ENCODE results near the gene TCF7L2. TPM values are rescaled to one million over a fixed set of nuclear protein-coding genes. Genes with fewer than 3 reads are reported as not detected.
"Not testable (repeated sequence)": the region's sequence is repeated elsewhere in the genome, so short reads cannot be mapped to it uniquely, and the experiment has no call there.

The TCF7L2 gene
- polyA plus RNA-seq, 10 donors: 42.8 to 61.7 (median 48.1) TPM

- no peak for DNase-seq
These were observed 143.4 kb downstream of the TCF7L2 start for GRCh38 chr10:113093188-113094113.

GRCh38 chr10:113094114-113094486 lies 144.1 kb downstream of the TCF7L2 start:
- no peak for DNase-seq

DNA sequence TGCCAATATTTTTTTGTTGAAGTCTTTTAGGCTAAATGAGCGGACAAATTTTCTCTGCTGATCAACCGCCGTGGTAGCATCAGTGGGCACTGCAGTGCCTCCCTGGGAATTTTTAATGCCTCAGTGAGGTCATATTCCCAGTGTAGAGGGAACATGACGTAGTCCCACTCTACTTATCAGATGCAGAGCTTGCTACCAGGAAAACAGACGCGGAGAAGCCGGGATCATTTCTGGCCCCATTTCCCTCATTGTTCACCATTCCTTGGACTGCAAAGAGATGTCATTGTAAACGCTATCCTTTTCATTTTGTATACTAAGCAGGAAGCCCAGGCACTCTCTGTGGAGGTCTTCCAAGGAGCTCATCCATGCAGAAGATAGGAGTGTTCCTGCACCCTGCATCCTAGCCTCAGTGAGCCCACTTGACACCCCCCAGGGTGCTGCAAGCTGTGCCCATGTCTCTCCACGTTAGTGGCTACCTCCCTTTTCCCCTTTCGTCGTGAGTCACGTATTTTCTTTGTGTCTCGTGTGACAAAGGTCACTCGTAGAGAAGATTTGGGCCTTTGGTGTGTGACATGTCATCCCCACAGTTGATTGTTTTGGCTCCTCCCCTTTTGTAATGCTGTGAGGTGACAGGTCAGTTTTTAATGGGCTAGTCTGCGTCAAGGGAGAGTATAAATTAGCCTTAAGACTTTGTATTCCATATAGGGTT lies 145.5 kb downstream of the TCF7L2 start:
- DNase-seq: no peak

GRCh38 chr10:113096128-113096996 lies 146.3 kb downstream of the TCF7L2 start:
- peak in 2 of 3 donors; percentile 71 to 83 for DNase-seq

DNA sequence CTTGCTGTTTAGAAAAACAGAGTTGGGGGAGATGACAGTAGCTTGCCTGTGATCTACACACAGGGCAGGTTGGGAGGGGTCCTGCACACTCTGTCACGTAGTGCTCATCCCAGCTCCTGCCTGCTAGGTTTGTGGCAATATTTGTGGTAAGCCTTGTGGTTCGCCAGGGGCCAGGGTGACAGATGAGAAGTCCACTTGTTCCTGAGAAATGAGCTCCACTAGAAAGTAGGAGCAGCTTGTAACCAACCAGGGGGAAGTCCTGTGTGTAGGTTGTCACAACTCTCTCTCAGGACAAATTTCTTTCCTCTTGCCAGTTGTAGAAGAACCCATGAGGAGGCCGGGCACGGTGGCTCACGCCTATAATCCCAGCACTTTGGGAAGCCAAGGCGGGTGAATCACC lies 147.0 kb downstream of the TCF7L2 start:
- DNase-seq: no peak

DNA sequence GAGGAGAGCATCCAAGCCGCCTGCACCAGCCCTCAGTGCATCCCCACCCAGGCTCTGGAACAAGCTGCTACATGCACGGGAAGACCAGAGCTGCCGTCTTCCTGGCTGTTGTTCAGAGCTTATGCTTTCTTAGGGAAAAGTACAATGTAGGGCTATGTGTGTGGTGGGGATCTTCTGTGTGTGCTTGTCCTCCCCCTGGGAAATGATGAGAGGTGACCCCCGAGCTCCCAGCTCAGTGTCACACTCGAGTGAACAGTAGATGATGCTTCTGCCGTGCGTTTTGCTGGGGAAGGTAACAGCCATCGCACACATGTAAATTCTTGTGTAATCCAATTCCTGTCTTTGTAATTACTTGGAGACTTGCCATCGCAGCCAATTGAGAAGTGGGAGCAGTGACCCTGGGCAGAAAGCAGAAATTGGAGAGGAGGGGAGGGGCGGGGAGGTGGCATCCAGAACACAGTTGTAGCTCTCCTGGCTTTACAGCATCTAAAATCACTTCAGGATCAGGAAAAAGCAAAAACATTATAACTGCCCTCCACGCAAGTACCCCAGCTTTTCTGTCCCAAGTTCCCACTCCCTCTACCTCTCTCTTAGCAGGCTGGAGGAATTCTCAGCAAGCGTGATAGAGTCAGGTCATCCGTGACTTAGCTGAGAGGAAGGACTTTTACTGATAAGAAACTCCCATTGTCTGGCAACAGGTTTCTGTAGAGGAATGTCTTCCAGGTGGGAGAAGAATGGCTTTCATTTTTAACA lies 149.6 kb downstream of the TCF7L2 start:
- DNase-seq: peak in 1 of 3 donors; percentile 60

GRCh38 chr10:113100281-113100680 lies 150.2 kb downstream of the TCF7L2 start:
- DNase-seq: no peak

DNA sequence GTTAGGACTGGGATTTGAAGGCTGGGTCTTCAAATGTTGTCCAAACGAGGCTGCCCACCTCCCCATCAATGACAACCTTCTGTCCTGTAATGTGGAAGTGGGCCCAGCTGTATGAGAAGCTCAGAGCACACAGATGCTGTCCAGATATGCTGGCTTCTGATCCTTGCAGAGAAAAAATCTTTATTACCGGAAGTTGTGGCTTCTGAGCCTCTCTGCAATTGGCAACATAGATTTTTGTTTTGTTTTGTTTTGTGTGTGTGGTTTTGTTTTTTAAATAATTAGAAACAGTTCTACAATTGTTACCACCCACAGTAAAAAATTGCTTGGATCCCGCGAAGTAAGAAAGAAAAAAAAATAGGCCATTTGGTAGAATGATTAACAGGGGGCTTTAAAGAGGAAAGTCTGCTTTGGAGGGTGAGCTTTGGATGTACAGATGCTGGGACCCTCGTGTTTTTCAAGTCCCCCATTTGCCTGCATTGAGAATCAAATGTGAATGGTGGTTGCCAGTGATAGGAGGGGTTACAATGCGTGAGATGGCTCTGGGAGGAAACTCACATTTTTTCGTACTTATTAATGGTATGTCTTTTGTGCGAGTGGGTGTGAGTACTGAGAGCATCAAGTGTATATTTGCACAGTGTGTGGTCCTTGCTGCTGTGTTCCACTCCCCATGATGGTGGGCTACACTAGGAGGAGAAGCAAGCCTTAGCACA lies 153.2 kb downstream of the TCF7L2 start:
- peak in 2 of 3 donors; percentile 44 to 71 for DNase-seq

DNA sequence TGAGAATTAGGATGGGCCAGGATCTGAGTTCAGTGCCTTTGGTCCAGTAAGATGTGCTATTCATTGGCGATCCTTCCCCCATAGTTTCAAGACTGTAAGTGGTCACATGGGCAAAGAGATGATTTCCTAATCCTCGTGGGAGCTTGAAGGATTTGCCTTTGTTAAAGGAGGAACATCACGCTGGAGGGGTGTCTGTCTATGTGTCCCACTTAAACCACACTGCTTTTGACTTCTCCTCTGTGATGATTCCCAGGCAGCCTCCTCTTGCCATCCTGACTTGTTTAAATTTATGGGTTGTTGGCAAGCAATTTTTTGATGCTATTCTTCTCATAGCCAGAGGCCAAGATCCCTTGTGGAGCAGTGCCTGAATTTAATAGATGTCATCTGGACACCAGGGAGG lies 154.0 kb downstream of the TCF7L2 start:
- DNase-seq: no peak

DNA sequence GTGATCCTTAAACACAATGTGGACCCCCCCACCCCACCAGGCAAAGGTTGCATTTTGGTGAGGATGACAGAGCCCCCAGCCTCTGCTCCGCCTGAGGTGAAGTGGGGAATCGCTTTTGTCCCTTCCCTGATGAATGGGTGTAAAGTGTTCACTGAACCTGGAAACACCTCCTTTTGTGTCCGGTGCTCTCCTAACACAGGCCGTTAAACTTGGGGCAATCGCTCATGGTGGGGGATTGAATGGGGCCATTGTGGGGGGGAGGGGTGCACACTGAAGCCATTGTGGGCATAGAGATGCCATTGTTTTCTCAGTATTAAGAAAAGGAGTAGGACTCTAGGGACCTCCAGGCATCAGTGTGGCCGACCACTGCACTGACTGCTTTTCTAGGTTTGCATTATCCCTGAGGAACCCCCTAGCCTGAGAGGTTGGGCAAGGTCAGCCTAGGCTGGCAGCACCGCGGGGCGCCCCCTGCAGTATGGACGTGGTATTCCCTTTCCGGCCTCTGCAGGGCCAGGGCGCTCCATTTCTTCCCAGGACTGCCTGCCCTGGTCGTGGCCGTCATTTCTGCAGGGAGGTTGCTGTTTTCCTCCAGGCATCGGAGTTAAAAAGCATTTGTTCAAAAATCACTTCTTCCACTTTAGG lies 158.3 kb downstream of the TCF7L2 start:
- no peak for DNase-seq

DNA sequence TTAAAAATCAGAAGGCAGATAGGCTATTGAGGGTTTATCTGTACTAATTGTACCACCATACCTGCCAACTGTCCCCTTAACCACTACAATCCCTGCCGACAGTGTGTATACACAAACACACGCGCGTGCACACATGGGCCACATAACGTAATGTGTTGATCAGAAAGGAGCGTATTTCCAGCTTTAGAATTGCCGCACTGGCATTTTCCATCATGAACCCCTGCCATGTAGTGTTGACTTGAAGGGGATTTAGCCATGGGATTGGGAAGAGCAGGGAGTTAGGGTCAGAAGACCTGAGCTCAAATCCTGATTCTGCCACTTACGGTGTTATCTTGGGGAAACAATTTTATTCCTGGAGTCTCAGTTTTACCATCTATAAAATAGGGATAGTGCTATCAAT lies 158.9 kb downstream of the TCF7L2 start:
- no peak for DNase-seq

- DNase-seq: not testable (repeated sequence)
These were observed 159.4 kb downstream of the TCF7L2 start for GRCh38 chr10:113109482-113109881.

- no peak for DNase-seq
These were observed 161.2 kb downstream of the TCF7L2 start for GRCh38 chr10:113111260-113111659.

DNA sequence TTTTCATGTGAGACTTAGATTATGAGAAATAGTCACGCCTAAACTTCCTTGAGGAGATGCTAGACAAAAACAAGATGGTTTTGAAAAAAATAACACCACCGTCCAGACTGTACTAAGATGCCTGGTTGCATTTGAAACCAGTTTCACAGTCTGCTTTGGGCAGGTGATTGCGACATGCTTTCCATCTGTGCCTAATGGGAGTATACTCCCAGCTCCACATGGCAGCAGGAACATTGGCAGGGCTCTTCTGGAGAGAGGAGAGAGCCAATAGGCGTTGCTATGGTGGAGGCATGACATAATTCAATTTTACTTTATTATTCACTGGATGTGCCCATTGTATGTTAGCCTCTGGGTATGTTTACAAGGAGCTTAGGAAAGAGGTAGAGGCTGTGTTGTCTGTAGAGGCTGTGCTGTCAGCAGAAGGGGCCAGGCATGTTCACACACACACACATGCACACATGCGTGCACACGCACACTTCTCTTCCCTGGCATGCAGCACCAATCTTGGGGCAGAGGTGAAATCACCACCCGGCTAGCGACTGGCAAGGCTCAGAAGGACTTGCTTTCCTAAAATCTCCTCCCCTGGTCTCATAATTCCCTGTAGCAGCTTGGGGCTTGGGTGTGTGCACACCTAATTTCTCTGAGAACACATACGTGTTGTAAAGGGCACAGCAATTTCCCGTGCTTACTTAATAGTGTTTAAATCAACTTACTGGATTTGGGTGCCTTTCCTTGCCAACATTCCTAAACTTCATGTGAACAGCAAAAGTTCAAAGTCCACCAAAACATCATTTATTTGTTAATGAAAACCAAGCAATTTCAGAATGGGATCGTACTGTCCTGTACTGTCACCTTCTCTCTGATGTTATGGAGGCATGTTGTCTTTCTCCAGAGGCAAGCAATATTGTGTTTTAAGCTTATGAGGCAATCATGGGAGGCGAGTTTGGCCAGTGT lies 162.1 kb downstream of the TCF7L2 start:
- DNase-seq: no peak

GRCh38 chr10:113113241-113113640 lies 163.2 kb downstream of the TCF7L2 start:
- no peak for DNase-seq

DNA sequence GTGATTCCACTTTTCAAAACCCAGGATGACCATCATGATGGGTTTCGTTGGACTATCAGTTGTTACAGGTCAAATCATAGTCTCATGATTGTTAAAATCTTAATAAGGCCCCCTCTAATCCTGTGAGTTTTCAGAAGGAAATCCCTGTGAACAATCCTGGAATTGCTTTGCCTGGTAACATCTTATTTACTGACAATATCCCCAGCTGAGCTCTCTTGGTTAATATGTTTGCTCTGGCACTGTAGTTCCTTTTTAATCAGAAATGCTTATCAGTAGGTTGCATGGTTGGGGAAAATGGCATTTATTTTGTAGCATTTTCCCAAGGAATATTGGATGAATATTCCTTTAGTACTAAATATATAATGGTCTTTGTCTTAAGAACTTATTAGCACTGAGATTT lies 163.9 kb downstream of the TCF7L2 start:
- no peak for DNase-seq

DNA sequence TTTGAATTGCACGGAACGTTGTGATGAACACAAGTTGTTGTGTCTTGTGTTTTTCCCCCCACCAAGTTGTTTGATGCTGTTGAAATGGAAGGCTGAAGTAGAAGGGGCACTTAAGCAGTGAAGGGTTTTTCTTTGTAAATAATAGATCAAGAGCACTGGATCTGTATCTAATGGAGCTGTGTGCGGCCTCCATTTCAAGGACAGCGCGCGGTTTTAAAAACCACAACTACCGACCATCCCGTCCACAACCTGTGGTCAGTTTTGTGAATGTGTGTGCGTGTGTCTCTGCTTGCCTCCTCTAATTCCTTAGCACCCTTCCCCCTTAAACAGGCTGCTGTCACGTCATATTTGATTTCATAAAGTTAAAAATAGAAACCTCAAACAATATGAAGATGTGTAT lies 165.5 kb downstream of the TCF7L2 start:
- no peak for DNase-seq

DNA sequence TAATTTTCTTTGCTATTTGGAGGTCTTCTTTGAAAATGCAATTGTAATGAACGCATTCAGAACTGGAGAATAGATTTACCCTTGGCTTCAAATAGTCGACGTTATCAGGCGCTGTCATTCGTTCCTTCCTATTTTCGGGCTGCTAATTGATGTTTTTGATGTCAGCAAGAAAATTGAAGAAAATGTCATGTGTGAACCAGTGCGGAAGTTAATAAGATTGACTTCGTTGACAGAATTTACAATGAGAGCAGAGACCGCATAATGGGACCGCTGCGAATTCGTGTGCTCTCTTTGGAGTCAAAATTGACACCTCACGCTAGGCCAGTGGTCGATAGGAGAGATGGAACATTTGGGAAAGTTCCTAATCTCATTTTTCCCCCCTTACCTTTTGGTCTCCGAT lies 168.8 kb downstream of the TCF7L2 start:
- DNase-seq: no peak

GRCh38 chr10:113119801-113120200 lies 169.8 kb downstream of the TCF7L2 start:
- DNase-seq: no peak

All from muscle of back (tissue), 11 donors.